ENCODE data around the gene RAB1B.

RAB1B gene

GRCh38 chr11:66264914-66265313 is 3.5 kb upstream of the RAB1B start:
- no peak overlapping the region for H2BK15ac ChIP-seq (ENCODE audit: low read length)
- no peak overlapping the region for H2BK120ac ChIP-seq (ENCODE audit: low read depth, low read length)
- no peak overlapping the region for H3K23ac ChIP-seq (ENCODE audit: low read depth, low read length, poor library complexity)
- no peak overlapping the region for H4K91ac ChIP-seq (ENCODE audit: low read depth, low read length, poor library complexity)
- H3K18ac ChIP-seq (ENCODE audit: low read length), result no peak overlapping the region
- H3K4me1 ChIP-seq (ENCODE audit: control insufficient read depth in 2 of 2, insufficient read depth in 1 of 2, low read depth in 1 of 2, low read length in 2 of 2), result peaks cover 6% of the 10 kb centered on the region in 2 donors
- H2AK5ac ChIP-seq (ENCODE audit: low read depth, low read length), result no peak overlapping the region
- no peak overlapping the region for H2BK12ac ChIP-seq (ENCODE audit: low read length)
- no peak overlapping the region for H3K27ac ChIP-seq (replicated peaks; ENCODE audit: low read length)
- no peak overlapping the region for H3K4ac ChIP-seq (ENCODE audit: low read length)
- H3K36me3 ChIP-seq (replicated peaks in 1 of 2; ENCODE audit: control insufficient read depth in 2 of 2, insufficient read depth in 2 of 2, low read length in 2 of 2), result peaks cover 60 to 66% of the 10 kb centered on the region in 2 donors
- H3K9me3 ChIP-seq (replicated peaks in 1 of 2; ENCODE audit: control insufficient read depth in 2 of 2, insufficient read depth in 1 of 2, low read depth in 1 of 2, low read length in 2 of 2), result peaks cover 0 to 2% of the 10 kb centered on the region in 2 donors
- no peak overlapping the region for H4K8ac ChIP-seq (ENCODE audit: low read depth, low read length)
- no CpG with 5 or more reads among the region's 12 CpGs for WGBS, 2 donors (ENCODE audit: extremely low coverage in 2 of 2, insufficient read length in 2 of 2, insufficient replicate concordance in 1 of 2)
- peaks cover 0 to 2% (median 0%) of the 10 kb centered on the region in 3 experiments for H3K27me3 ChIP-seq (ENCODE audit: control insufficient read depth in 3 of 3, insufficient read depth in 3 of 3, low read depth in 1 of 3, low read length in 3 of 3)
- H3K4me2 ChIP-seq (ENCODE audit: insufficient read depth, low read length, poor library complexity, severe bottlenecking), result no peak overlapping the region
- peaks cover 6% of the 10 kb centered on the region for H3K79me1 ChIP-seq (ENCODE audit: low read depth, low read length)
- no peak overlapping the region for H2BK5ac ChIP-seq (ENCODE audit: low read length)
- no peak overlapping the region for H2AFZ ChIP-seq (ENCODE audit: low read length)
- no peak overlapping the region for H3K9ac ChIP-seq (ENCODE audit: low read depth, low read length, poor library complexity)
- no peak for DNase-seq (ENCODE audit: low spot score)
- H3K4me3 ChIP-seq (ENCODE audit: low read length in 2 of 2), result no peak overlapping the region
- H3K14ac ChIP-seq (ENCODE audit: low read length), result no peak overlapping the region

- no peak overlapping the region for H2BK120ac ChIP-seq (ENCODE audit: low read depth, low read length)
- no peak overlapping the region for H3K4me2 ChIP-seq (ENCODE audit: insufficient read depth, low read length, poor library complexity, severe bottlenecking)
- H3K4me1 ChIP-seq (ENCODE audit: control insufficient read depth in 2 of 2, insufficient read depth in 1 of 2, low read depth in 1 of 2, low read length in 2 of 2), result peaks cover 6% of the 10 kb centered on the region in 2 donors
- no peak overlapping the region for H2BK15ac ChIP-seq (ENCODE audit: low read length)
- peak overlapping the region; percentile 66 for H2BK5ac ChIP-seq (ENCODE audit: low read length)
- H3K4ac ChIP-seq (ENCODE audit: low read length), result no peak overlapping the region
- no peak for DNase-seq (ENCODE audit: low spot score)
- no peaks in the 10 kb centered on the region for H3K9me3 ChIP-seq (replicated peaks in 1 of 2; ENCODE audit: control insufficient read depth in 2 of 2, insufficient read depth in 1 of 2, low read depth in 1 of 2, low read length in 2 of 2)
- H3K18ac ChIP-seq (ENCODE audit: low read length), result no peak overlapping the region
- H3K9ac ChIP-seq (ENCODE audit: low read depth, low read length, poor library complexity), result peak overlapping the region; percentile 44
- peaks cover 11% of the 10 kb centered on the region for H3K79me1 ChIP-seq (ENCODE audit: low read depth, low read length)
- no peak overlapping the region for H4K91ac ChIP-seq (ENCODE audit: low read depth, low read length, poor library complexity)
- H3K14ac ChIP-seq (ENCODE audit: low read length), result no peak overlapping the region
- H3K36me3 ChIP-seq (replicated peaks in 1 of 2; ENCODE audit: control insufficient read depth in 2 of 2, insufficient read depth in 2 of 2, low read length in 2 of 2), result peaks cover 58 to 68% of the 10 kb centered on the region in 2 donors
- no peak overlapping the region for H3K4me3 ChIP-seq (ENCODE audit: low read length in 2 of 2)
- H3K23ac ChIP-seq (ENCODE audit: low read depth, low read length, poor library complexity), result no peak overlapping the region
- no peak overlapping the region for H2BK12ac ChIP-seq (ENCODE audit: low read length)
- H3K27me3 ChIP-seq (ENCODE audit: control insufficient read depth in 3 of 3, insufficient read depth in 3 of 3, low read depth in 1 of 3, low read length in 3 of 3), result no peaks in the 10 kb centered on the region
- H2AK5ac ChIP-seq (ENCODE audit: low read depth, low read length), result no peak overlapping the region
- no CpG with 5 or more reads among the region's 26 CpGs for WGBS, 2 donors (ENCODE audit: extremely low coverage in 2 of 2, insufficient read length in 2 of 2, insufficient replicate concordance in 1 of 2)
- no peak overlapping the region for H4K8ac ChIP-seq (ENCODE audit: low read depth, low read length)
- no peak overlapping the region for H3K27ac ChIP-seq (replicated peaks; ENCODE audit: low read length)
- no peak overlapping the region for H2AFZ ChIP-seq (ENCODE audit: low read length)
Observed at GRCh38 chr11:66265531-66266377, 2.7 kb upstream of the RAB1B start.

- no CpG with 5 or more reads among the region's 20 CpGs for WGBS, 2 donors (ENCODE audit: extremely low coverage in 2 of 2, insufficient read length in 2 of 2, insufficient replicate concordance in 1 of 2)
- no peak overlapping the region for H3K27ac ChIP-seq (replicated peaks; ENCODE audit: low read length)
- H2BK15ac ChIP-seq (ENCODE audit: low read length), result peak overlapping the region; percentile 83
- no peak overlapping the region for H2BK5ac ChIP-seq (ENCODE audit: low read length)
- peak overlapping the region; percentile 73 for H3K23ac ChIP-seq (ENCODE audit: low read depth, low read length, poor library complexity)
- no peak overlapping the region for H3K4me2 ChIP-seq (ENCODE audit: insufficient read depth, low read length, poor library complexity, severe bottlenecking)
- H3K36me3 ChIP-seq (replicated peaks in 1 of 2; ENCODE audit: control insufficient read depth in 2 of 2, insufficient read depth in 2 of 2, low read length in 2 of 2), result peaks cover 51 to 64% of the 10 kb centered on the region in 2 donors
- no peak overlapping the region for H3K4ac ChIP-seq (ENCODE audit: low read length)
- H3K9ac ChIP-seq (ENCODE audit: low read depth, low read length, poor library complexity), result peak overlapping the region; percentile 64
- peaks cover 6% of the 10 kb centered on the region in 2 donors for H3K4me1 ChIP-seq (ENCODE audit: control insufficient read depth in 2 of 2, insufficient read depth in 1 of 2, low read depth in 1 of 2, low read length in 2 of 2)
- no peak overlapping the region for H2BK120ac ChIP-seq (ENCODE audit: low read depth, low read length)
- H4K91ac ChIP-seq (ENCODE audit: low read depth, low read length, poor library complexity), result no peak overlapping the region
- H2BK12ac ChIP-seq (ENCODE audit: low read length), result peak overlapping the region; percentile 1
- H4K8ac ChIP-seq (ENCODE audit: low read depth, low read length), result peak overlapping the region; percentile 65
- peaks cover 11% of the 10 kb centered on the region for H3K79me1 ChIP-seq (ENCODE audit: low read depth, low read length)
- H2AFZ ChIP-seq (ENCODE audit: low read length), result no peak overlapping the region
- no peak for DNase-seq (ENCODE audit: low spot score)
- H3K9me3 ChIP-seq (replicated peaks in 1 of 2; ENCODE audit: control insufficient read depth in 2 of 2, insufficient read depth in 1 of 2, low read depth in 1 of 2, low read length in 2 of 2), result no peaks in the 10 kb centered on the region
- no peaks in the 10 kb centered on the region for H3K27me3 ChIP-seq (ENCODE audit: control insufficient read depth in 3 of 3, insufficient read depth in 3 of 3, low read depth in 1 of 3, low read length in 3 of 3)
- H3K4me3 ChIP-seq (ENCODE audit: low read length in 2 of 2), result peak overlapping the region; percentile 12 to 87
- peak overlapping the region; percentile 47 for H2AK5ac ChIP-seq (ENCODE audit: low read depth, low read length)
- H3K18ac ChIP-seq (ENCODE audit: low read length), result peak overlapping the region; percentile 48
- peak overlapping the region; percentile 14 for H3K14ac ChIP-seq (ENCODE audit: low read length)
Observed at GRCh38 chr11:66266378-66267038, 1.9 kb upstream of the RAB1B start.

GRCh38 chr11:66267039-66267378 is 1.4 kb upstream of the RAB1B start:
- no peak for DNase-seq (ENCODE audit: low spot score)
- Histone ChIP-seq H3K79me1 (ENCODE audit: low read depth, low read length) (peaks cover 11% of the 10 kb centered on the region), H3K4me3 (ENCODE audit: low read length in 2 of 2) (peak overlapping the region; percentile 75 to 87), H3K23ac (ENCODE audit: low read depth, low read length, poor library complexity) (peak overlapping the region; percentile 91), H2BK5ac (ENCODE audit: low read length) (no peak overlapping the region), H3K14ac (ENCODE audit: low read length) (peak overlapping the region; percentile 38), H4K8ac (ENCODE audit: low read depth, low read length) (no peak overlapping the region), H4K91ac (ENCODE audit: low read depth, low read length, poor library complexity) (no peak overlapping the region), H3K9me3 (replicated peaks in 1 of 2; ENCODE audit: control insufficient read depth in 2 of 2, insufficient read depth in 1 of 2, low read depth in 1 of 2, low read length in 2 of 2) (no peaks in the 10 kb centered on the region), H2BK120ac (ENCODE audit: low read depth, low read length) (no peak overlapping the region), H2BK12ac (ENCODE audit: low read length) (no peak overlapping the region), H3K18ac (ENCODE audit: low read length) (peak overlapping the region; percentile 15), H3K4me2 (ENCODE audit: insufficient read depth, low read length, poor library complexity, severe bottlenecking) (peak overlapping the region; percentile 74), H3K4ac (ENCODE audit: low read length) (no peak overlapping the region), H3K27ac (replicated peaks; ENCODE audit: low read length) (peak overlapping the region; percentile 59), H3K27me3 (ENCODE audit: control insufficient read depth in 3 of 3, insufficient read depth in 3 of 3, low read depth in 1 of 3, low read length in 3 of 3) (no peaks in the 10 kb centered on the region), H3K9ac (ENCODE audit: low read depth, low read length, poor library complexity) (peak overlapping the region; percentile 63), H2AFZ (ENCODE audit: low read length) (peak overlapping the region; percentile 86), H2BK15ac (ENCODE audit: low read length) (peak overlapping the region; percentile 83), H3K36me3 (replicated peaks in 1 of 2; ENCODE audit: control insufficient read depth in 2 of 2, insufficient read depth in 2 of 2, low read length in 2 of 2) (peaks cover 51 to 64% of the 10 kb centered on the region in 2 donors), H2AK5ac (ENCODE audit: low read depth, low read length) (peak overlapping the region; percentile 47), H3K4me1 (ENCODE audit: control insufficient read depth in 2 of 2, insufficient read depth in 1 of 2, low read depth in 1 of 2, low read length in 2 of 2) (peaks cover 6% of the 10 kb centered on the region in 2 donors)
- whole genome bisulfite sequencing, 2 donors (ENCODE audit: extremely low coverage in 2 of 2, insufficient read length in 2 of 2, insufficient replicate concordance in 1 of 2), result no CpG with 5 or more reads among the region's 13 CpGs

Measured in neuronal stem cell (in vitro differentiated cells).